Panc1 (cell line): ENCODE results near the gene RAB3B. TPM values are rescaled to one million over a fixed set of nuclear protein-coding genes. Genes with fewer than 3 reads are reported as not detected.
"Not testable (repeated sequence)": the region's sequence is repeated elsewhere in the genome, so short reads cannot be mapped to it uniquely, and the experiment has no call there.

Experiments used
- ATAC-seq: fragments of 200-7000 bp; cut with Tn5 transposase; 2 replicates; pipeline ENCODE4 v1.9.1; 2020; ENCODE audit warnings: mild to moderate bottlenecking, moderate library complexity
- BruUV-seq: library from RNA; stranded (reverse); fragments of 400-500 nt; replicated peaks from 2 replicates; lab custom pipeline; 2021; lab: Mats Ljungman, UMichigan
- CTCF ChIA-PET: fragments of 300-600 bp; sonication (Branson Sonifier 250); formaldehyde crosslinking; loops from one replicate; lab custom pipeline; 2022; ENCODE audit warnings: antibody characterized with exemption; lab: Charles Lee
- POLR2A ChIA-PET: fragments of 300-600 bp; sonication (Branson Sonifier 250); formaldehyde crosslinking; loops from one replicate; lab custom pipeline; 2022; ENCODE audit warnings: antibody characterized with exemption; lab: Charles Lee
- DNase-seq: peaks from one replicate; pipeline ENCODE4 v3.0.0-alpha.2; 2010; ENCODE audit warnings: low read depth, low spot score
- H3K27ac ChIP-seq: 2 replicates; pipeline ENCODE4 v1.5.1; 2011; ENCODE audit warnings: mild to moderate bottlenecking, low read length, inconsistent platforms
- H3K27me3 ChIP-seq: fragments of 200-500 bp; sonication (Bioruptor generic); 2 replicates; pipeline ENCODE4 v1.6.0; 2014; ENCODE audit warnings: low read length, inconsistent platforms; ENCODE audit not compliant: control insufficient read depth, insufficient read depth
- H3K36me3 ChIP-seq: fragments of 200-500 bp; sonication (Bioruptor generic); 2 replicates; pipeline ENCODE4 v1.5.1; 2014; ENCODE audit warnings: inconsistent platforms, mild to moderate bottlenecking, low read length, moderate library complexity; ENCODE audit not compliant: control insufficient read depth, insufficient read depth
- H3K4me1 ChIP-seq: 2 replicates; pipeline ENCODE4 v1.5.1; 2011; ENCODE audit warnings: inconsistent platforms, mild to moderate bottlenecking, low read length, moderate library complexity; ENCODE audit not compliant: control insufficient read depth, insufficient read depth
- H3K4me3 ChIP-seq, 2 experiments: 2 replicates each; pipeline ENCODE4 v1.5.1; 2011 to 2012; ENCODE audit warnings: low read depth in 2 of 2, low read length in 2 of 2, mild to moderate bottlenecking in 2 of 2, inconsistent platforms in 1 of 2, moderate library complexity in 1 of 2
- H3K9me3 ChIP-seq: fragments of 200-500 bp; sonication (Bioruptor generic); 2 replicates; pipeline ENCODE4 v1.5.1; 2014; ENCODE audit warnings: low read depth, mild to moderate bottlenecking, inconsistent platforms, low read length, moderate library complexity; ENCODE audit not compliant: control insufficient read depth, insufficient read depth
- POLR2AphosphoS5 ChIP-seq: IDR thresholded peaks from 2 replicates; pipeline ENCODE4 v1.6.1; 2012; ENCODE audit warnings: mild to moderate bottlenecking, low read depth, low read length, moderate library complexity
- SIN3A ChIP-seq: IDR thresholded peaks from 2 replicates; pipeline ENCODE4 v1.6.1; 2012; ENCODE audit warnings: low read depth, mild to moderate bottlenecking, low read length, moderate library complexity, borderline replicate concordance; ENCODE audit not compliant: insufficient read depth
- TCF7L2 ChIP-seq: IDR thresholded peaks from 2 replicates; pipeline ENCODE4 v1.6.1; 2011; ENCODE audit warnings: mild to moderate bottlenecking, low read depth, low read length, inconsistent platforms
- in situ Hi-C: cut with HindIII; loops from 2 replicates; pipeline ENCODE4 v1.10.0; 2016; ENCODE audit warnings: low sequenced_read_pairs, low pct_unique_long_range_greater_than_20kb
- intact Hi-C: fragments of 100-400 bp; cut with micrococcal nuclease; formaldehyde crosslinking; loops from one replicate; pipeline ENCODE4 v1.10.0; 2022; ENCODE audit not compliant: unreplicated experiment
- total RNA-seq: library from RNA; stranded (reverse); gene quantifications from one replicate; pipeline ENCODE4 v1.2.1, GENCODE V29; 2021; ENCODE audit not compliant: unreplicated experiment
- TF ChIP-seq, protein P1 (sequence below): fragments of 450-650 bp; IDR thresholded peaks from 2 replicates; pipeline ENCODE4 v1.5.1; 2017; ENCODE audit warnings: mild to moderate bottlenecking
- TF ChIP-seq, protein P2 (sequence below), 2 experiments: IDR thresholded peaks; 2 replicates each; pipeline ENCODE4 v1.6.1; 2011 to 2012; ENCODE audit warnings: low read depth in 2 of 2, control low read depth in 1 of 2, low read length in 1 of 2, mild to moderate bottlenecking in 1 of 2, moderate library complexity in 1 of 2; ENCODE audit not compliant: insufficient read depth in 1 of 2

RAB3B gene
- total RNA-seq, 1 experiment from 2014 or later = 1.2 TPM

DNA sequence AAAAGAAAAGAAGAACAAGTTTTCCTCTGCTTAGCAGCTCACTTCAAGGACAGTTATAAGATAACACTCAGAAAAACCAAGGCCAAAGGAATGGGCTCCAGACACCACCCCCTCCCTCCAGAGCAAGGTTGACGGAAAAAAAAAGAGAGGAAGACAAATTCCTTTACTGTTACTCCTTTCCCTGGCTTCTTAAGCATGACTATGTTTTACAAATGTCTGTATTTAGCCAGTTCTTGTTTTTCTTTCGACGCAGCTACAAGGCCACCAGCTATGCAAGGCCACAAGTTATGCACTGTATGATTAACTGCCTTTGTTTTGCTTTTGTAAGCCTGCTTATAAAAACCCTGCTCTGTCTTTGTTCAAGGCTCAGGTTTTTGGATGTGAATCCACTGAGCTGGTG, 15.0 kb upstream of the RAB3B start:
- BruUV-seq, H3K27ac ChIP-seq, H3K36me3 ChIP-seq, intact Hi-C loops, DNase-seq, in situ Hi-C loops, H3K4me3 ChIP-seq, H3K27me3 ChIP-seq, ATAC-seq, CTCF ChIA-PET, H3K4me1 ChIP-seq, H3K9me3 ChIP-seq: not testable (repeated sequence)
- POLR2A ChIA-PET = interaction anchor here (0.6 kb wide), 1 partner anchor 358 kb away, joined by 6 read pairs; no protein-coding TSS in a partner anchor

DNA sequence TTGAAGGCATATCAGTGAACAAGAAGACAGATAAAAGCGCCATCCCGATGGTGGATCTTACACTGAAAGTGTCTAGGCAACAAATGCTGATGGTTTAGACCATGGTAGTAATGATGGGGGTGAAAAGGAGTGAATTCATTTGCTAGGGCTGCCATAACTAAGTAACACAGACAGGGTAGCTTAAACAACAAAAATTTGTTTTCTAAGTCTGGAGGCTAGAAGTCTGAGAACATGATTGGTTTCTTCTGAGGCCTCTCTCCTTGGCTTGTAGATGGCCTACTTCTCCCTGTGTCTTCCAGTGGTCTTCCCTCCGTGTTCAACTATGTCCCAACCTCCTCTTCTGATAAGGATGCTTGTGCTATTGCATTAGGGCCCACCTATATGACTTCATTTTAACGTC, 13.4 kb upstream of the RAB3B start:
- ChIA-PET CTCF (no interaction called here), POLR2A (no interaction called here)
- BruUV-seq = no TSS peak
- Histone ChIP-seq H3K27ac (no peak overlapping the region), H3K9me3 (no peaks in the 10 kb centered on the region), H3K36me3 (no peaks in the 10 kb centered on the region), H3K4me3 (no peak overlapping the region), H3K27me3 (no peaks in the 10 kb centered on the region), H3K4me1 (no peaks in the 10 kb centered on the region)
- in situ Hi-C loops (no loop called here), intact Hi-C loops (no loop called here)
- TF ChIP-seq TCF7L2 (no peak), SIN3A (no peak), POLR2AphosphoS5 (no peak)
- TF ChIP-seq, protein P1, sequence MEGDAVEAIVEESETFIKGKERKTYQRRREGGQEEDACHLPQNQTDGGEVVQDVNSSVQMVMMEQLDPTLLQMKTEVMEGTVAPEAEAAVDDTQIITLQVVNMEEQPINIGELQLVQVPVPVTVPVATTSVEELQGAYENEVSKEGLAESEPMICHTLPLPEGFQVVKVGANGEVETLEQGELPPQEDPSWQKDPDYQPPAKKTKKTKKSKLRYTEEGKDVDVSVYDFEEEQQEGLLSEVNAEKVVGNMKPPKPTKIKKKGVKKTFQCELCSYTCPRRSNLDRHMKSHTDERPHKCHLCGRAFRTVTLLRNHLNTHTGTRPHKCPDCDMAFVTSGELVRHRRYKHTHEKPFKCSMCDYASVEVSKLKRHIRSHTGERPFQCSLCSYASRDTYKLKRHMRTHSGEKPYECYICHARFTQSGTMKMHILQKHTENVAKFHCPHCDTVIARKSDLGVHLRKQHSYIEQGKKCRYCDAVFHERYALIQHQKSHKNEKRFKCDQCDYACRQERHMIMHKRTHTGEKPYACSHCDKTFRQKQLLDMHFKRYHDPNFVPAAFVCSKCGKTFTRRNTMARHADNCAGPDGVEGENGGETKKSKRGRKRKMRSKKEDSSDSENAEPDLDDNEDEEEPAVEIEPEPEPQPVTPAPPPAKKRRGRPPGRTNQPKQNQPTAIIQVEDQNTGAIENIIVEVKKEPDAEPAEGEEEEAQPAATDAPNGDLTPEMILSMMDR = no peak
- TF ChIP-seq, protein P2, sequence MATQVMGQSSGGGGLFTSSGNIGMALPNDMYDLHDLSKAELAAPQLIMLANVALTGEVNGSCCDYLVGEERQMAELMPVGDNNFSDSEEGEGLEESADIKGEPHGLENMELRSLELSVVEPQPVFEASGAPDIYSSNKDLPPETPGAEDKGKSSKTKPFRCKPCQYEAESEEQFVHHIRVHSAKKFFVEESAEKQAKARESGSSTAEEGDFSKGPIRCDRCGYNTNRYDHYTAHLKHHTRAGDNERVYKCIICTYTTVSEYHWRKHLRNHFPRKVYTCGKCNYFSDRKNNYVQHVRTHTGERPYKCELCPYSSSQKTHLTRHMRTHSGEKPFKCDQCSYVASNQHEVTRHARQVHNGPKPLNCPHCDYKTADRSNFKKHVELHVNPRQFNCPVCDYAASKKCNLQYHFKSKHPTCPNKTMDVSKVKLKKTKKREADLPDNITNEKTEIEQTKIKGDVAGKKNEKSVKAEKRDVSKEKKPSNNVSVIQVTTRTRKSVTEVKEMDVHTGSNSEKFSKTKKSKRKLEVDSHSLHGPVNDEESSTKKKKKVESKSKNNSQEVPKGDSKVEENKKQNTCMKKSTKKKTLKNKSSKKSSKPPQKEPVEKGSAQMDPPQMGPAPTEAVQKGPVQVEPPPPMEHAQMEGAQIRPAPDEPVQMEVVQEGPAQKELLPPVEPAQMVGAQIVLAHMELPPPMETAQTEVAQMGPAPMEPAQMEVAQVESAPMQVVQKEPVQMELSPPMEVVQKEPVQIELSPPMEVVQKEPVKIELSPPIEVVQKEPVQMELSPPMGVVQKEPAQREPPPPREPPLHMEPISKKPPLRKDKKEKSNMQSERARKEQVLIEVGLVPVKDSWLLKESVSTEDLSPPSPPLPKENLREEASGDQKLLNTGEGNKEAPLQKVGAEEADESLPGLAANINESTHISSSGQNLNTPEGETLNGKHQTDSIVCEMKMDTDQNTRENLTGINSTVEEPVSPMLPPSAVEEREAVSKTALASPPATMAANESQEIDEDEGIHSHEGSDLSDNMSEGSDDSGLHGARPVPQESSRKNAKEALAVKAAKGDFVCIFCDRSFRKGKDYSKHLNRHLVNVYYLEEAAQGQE (IDR thresholded peaks at IDR 0.05; ENCODE audit: insufficient read depth in 1 of 2, low read depth in 2 of 2, low read length in 1 of 2) = no peak
- ATAC-seq (no peak), DNase-seq (no peak)

DNA sequence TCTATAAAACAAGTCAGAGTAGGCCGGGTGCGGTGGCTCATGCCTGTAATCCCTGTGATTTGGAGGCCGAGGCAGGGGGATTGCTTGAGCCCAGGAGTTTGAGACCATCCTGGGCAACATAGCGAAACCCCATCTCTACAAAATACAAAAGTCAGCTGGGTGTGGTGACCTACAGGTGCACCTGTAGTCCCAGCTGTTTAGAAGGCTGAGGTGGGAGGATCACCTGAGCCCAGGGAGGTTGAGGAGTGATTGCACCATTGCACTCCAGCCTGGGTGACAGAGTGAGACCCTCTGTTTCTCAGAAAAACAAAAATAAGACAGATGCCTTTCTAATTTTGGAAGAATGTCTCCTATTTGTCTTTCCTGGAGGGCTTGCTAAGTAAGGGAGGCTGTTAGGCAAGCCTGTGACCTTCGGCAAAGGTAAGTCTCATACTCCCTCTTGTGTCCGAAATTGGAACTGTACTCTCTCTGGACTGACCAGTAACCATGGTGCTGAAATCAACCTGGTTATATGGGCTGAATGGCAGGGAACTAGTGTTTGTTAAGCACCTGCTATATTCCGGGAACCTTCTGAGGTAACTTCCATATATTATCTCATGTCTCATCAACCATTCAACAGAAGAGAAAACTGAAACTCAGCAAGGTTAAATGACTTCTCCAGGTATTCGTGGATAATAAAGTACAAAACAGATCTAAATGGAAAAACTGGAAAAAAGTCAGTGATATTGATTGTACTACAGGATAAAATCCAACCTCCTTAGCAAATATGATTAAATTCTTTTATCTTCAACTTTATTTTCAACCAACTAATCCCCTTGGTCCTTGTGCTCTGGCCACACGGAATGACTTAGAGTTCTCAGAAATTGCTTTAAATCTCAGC, 11.8 kb upstream of the RAB3B start:
- intact Hi-C loops (loop anchor here (1.0 kb wide), 1 partner anchor 105 kb away; no protein-coding TSS in a partner anchor), in situ Hi-C loops (no loop called here)
- peak; percentile 93 for DNase-seq
- no TSS peak for BruUV-seq
- peak; percentile 99 for ATAC-seq
- ChIA-PET CTCF (no interaction called here), POLR2A (no interaction called here)
- Histone ChIP-seq H3K27ac (no peak overlapping the region), H3K4me1 (no peaks in the 10 kb centered on the region), H3K4me3 (no peak overlapping the region), H3K36me3 (no peaks in the 10 kb centered on the region), H3K9me3 (no peaks in the 10 kb centered on the region), H3K27me3 (no peaks in the 10 kb centered on the region)
- TF ChIP-seq, protein P1 = peak; percentile 87
- TF ChIP-seq, protein P2 (IDR thresholded peaks at IDR 0.05; ENCODE audit: insufficient read depth in 1 of 2, low read depth in 2 of 2, low read length in 1 of 2) = peak; percentile 94 to 95
- TF ChIP-seq POLR2AphosphoS5 = no peak
